B cell (primary cell): ENCODE data around the gene ZNF280A. TPM values are rescaled to one million over a fixed set of nuclear protein-coding genes. Genes with fewer than 3 reads are reported as not detected.

ENCODE experiments used
- ATAC-seq: fragments of 200-7000 bp; cut with Tn5 transposase; one replicate; pipeline ENCODE4 v1.10.0; 2021; ENCODE audit warnings: low read depth, mild to moderate bottlenecking, moderate number of reproducible peaks, moderate library complexity
- CTCF ChIA-PET: fragments of 350-600 bp; sonication (Branson Sonifier 250); formaldehyde crosslinking; loops from one replicate; lab custom pipeline; 2021; ENCODE audit warnings: antibody characterized with exemption, inconsistent platforms; lab: Charles Lee
- POLR2A ChIA-PET: fragments of 350-600 bp; sonication (Branson Sonifier 250); formaldehyde crosslinking; loops from one replicate; lab custom pipeline; 2021; ENCODE audit warnings: antibody characterized with exemption; lab: Charles Lee
- DNase-seq: peaks from one replicate; pipeline ENCODE4 v3.0.0; 2013
- H2AFZ ChIP-seq: 2 replicates; pipeline ENCODE4 v1.6.1; 2012; ENCODE audit warnings: mild to moderate bottlenecking, low read depth, low read length; ENCODE audit not compliant: insufficient read depth, poor library complexity, severe bottlenecking
- H3K27ac ChIP-seq, 2 donors: 1 replicate in 1 of 2; 2 replicates in 1 of 2; pipeline ENCODE4 v1.5.1; 2012 to 2013; ENCODE audit warnings: low read length in 2 of 2, mild to moderate bottlenecking in 2 of 2, moderate library complexity in 1 of 2
- H3K27me3 ChIP-seq, 4 experiments: fragments of 200-600 bp in 1 of 4; sonication (generic) in 1 of 4; replicated peaks in 1 of 4; 1 replicate in 2 of 4; 2 replicates in 2 of 4; pipeline versions ENCODE4 v1.6.1 to v1.7.0; 2013 to 2016; ENCODE audit warnings: low read length in 3 of 4, mild to moderate bottlenecking in 2 of 4, mixed read lengths in 1 of 4, moderate library complexity in 1 of 4; ENCODE audit not compliant: insufficient read depth in 4 of 4, control insufficient read depth in 3 of 4; ENCODE audit errors: control extremely low read depth in 1 of 4
- H3K36me3 ChIP-seq, 2 experiments: replicated peaks in 1 of 2; 1 replicate in 1 of 2; 2 replicates in 1 of 2; pipeline versions ENCODE4 v1.6.1 to v1.7.1; 2013; ENCODE audit warnings: low read length in 1 of 2; ENCODE audit not compliant: insufficient read depth in 2 of 2, control insufficient read depth in 1 of 2; ENCODE audit errors: control extremely low read depth in 1 of 2, extremely low read depth in 1 of 2
- H3K4me1 ChIP-seq, 2 donors: fragments of 200-600 bp in 1 of 2; sonication (generic) in 1 of 2; 1 replicate in 1 of 2; 2 replicates in 1 of 2; pipeline versions ENCODE4 v1.5.1 to v1.6.1; 2013 to 2017; ENCODE audit warnings: low read length in 2 of 2; ENCODE audit not compliant: control insufficient read depth in 2 of 2, insufficient read depth in 2 of 2
- H3K4me2 ChIP-seq: replicated peaks from 2 replicates; pipeline ENCODE3; 2012; ENCODE audit warnings: mild to moderate bottlenecking, low read depth, low read length; ENCODE audit not compliant: poor library complexity, severe bottlenecking
- H3K4me3 ChIP-seq, 5 experiments: fragments of 200-600 bp in 1 of 5; sonication (generic) in 1 of 5; 1 replicate in 3 of 5; 2 replicates in 2 of 5; pipeline versions ENCODE4 v1.5.1 to v1.7.0; 2011 to 2016; ENCODE audit warnings: low read length in 4 of 5, mild to moderate bottlenecking in 4 of 5, low read depth in 2 of 5, control low read depth in 1 of 5, moderate library complexity in 1 of 5; ENCODE audit not compliant: insufficient read depth in 1 of 5; ENCODE audit errors: control extremely low read depth in 1 of 5, extremely low read depth in 1 of 5
- H3K79me2 ChIP-seq: fragments of 200-600 bp; sonication (generic); one replicate; pipeline ENCODE4 v1.6.0; 2016; ENCODE audit warnings: low read length; ENCODE audit not compliant: control insufficient read depth, insufficient read depth
- H3K9ac ChIP-seq: fragments of 200-600 bp; sonication (generic); 2 replicates; pipeline ENCODE4 v1.6.1; 2017; ENCODE audit warnings: mild to moderate bottlenecking, low read length, moderate library complexity
- H3K9me3 ChIP-seq, 3 donors: one replicate each; pipeline versions ENCODE4 v1.6.1 to v1.7.1; 2013; ENCODE audit warnings: low read length in 2 of 3; ENCODE audit not compliant: control insufficient read depth in 2 of 3, insufficient read depth in 1 of 3; ENCODE audit errors: control extremely low read depth in 1 of 3
- H4K20me1 ChIP-seq: 2 replicates; pipeline ENCODE4 v1.6.0; 2012; ENCODE audit warnings: mild to moderate bottlenecking, low read length; ENCODE audit not compliant: insufficient read depth, control insufficient read depth, poor library complexity, severe bottlenecking
- H3K27ac Mint-ChIP-seq: one replicate; pipeline ENCODE4 v1.8.0; 2021; ENCODE audit warnings: mixed read lengths
- H3K27me3 Mint-ChIP-seq: one replicate; pipeline ENCODE4 v1.8.0; 2021; ENCODE audit warnings: mixed read lengths
- H3K4me1 Mint-ChIP-seq: one replicate; pipeline ENCODE4 v1.8.0; 2021; ENCODE audit warnings: mixed read lengths
- H3K4me3 Mint-ChIP-seq: one replicate; pipeline ENCODE4 v1.8.0; 2021; ENCODE audit warnings: mixed read lengths
- H3K9me3 Mint-ChIP-seq: one replicate; pipeline ENCODE4 v1.8.0; 2022; ENCODE audit warnings: mixed read lengths; ENCODE audit not compliant: insufficient read depth
- CTCF ChIP-seq: fragments of 200-600 bp; IDR thresholded peaks from one replicate; pipeline ENCODE4 v1.8.0; 2022; ENCODE audit warnings: antibody characterized with exemption, mild to moderate bottlenecking
- EZH2 ChIP-seq: IDR thresholded peaks from 2 replicates; pipeline ENCODE4 v1.6.1; 2012; ENCODE audit warnings: borderline replicate concordance, low read depth, mild to moderate bottlenecking, moderate library complexity, low read length; ENCODE audit not compliant: insufficient read depth, poor library complexity, severe bottlenecking
- WGBS: methylation state at CpG from one replicate; pipeline ENCODE4 v1.1.5; 2013; ENCODE audit warnings: missing lambda C conversion rate; ENCODE audit not compliant: insufficient coverage; 5-methylcytosine and 5-hydroxymethylcytosine counted together
- intact Hi-C: fragments of 100-400 bp; cut with micrococcal nuclease; formaldehyde crosslinking; loops from one replicate; pipeline ENCODE4 v1.10.0; 2022
- polyA plus RNA-seq: library from polyadenylated mRNA; depleted of rRNA; stranded (reverse); fragments of >200 nt; gene quantifications from 2 replicates; pipeline ENCODE4 v1.2.3, GENCODE V29; 2012
- total RNA-seq, 2 donors: library from RNA; stranded (reverse); fragments of 120-200 nt in 1 of 2; gene quantifications; 1 replicate in 1 of 2; 2 replicates in 1 of 2; pipeline versions ENCODE4 v1.2.3 to v1.2.4, GENCODE V29; 2013 to 2022

The ZNF280A gene
- total and polyA plus RNA-seq, 2 donors (not counting 1 experiment from before 2014, with no cell fraction given) = not detected

- ATAC-seq = no peak
- no peaks in the 10 kb centered on the region for H3K36me3 ChIP-seq
- no peak overlapping the region for H3K27ac ChIP-seq
- intact Hi-C loops = no loop called here
- Mint-ChIP-seq H3K9me3 (no peaks in the 10 kb centered on the region), H3K27me3 (no peaks in the 10 kb centered on the region), H3K4me1 (peaks cover 13% of the 10 kb centered on the region), H3K4me3 (no peak overlapping the region), H3K27ac (no peak overlapping the region)
- H3K4me3 ChIP-seq = no peak overlapping the region
- WGBS = 92% methylated on average over 9 of the region's 25 CpGs
- POLR2A ChIA-PET = no interaction called here
- no peaks in the 10 kb centered on the region for H3K27me3 ChIP-seq
- H4K20me1 ChIP-seq = no peaks in the 10 kb centered on the region
- TF ChIP-seq CTCF (no peak), EZH2 (no peak)
- H2AFZ ChIP-seq = no peak overlapping the region
- no peak for DNase-seq
- H3K4me1 ChIP-seq = peaks cover 8 to 10% of the 10 kb centered on the region in 2 donors
- CTCF ChIA-PET = no interaction called here
- H3K4me2 ChIP-seq = peak overlapping the region; percentile 55
- H3K9me3 ChIP-seq = peaks cover 0 to 17% (median 0%) of the 10 kb centered on the region in 3 donors
- no peaks in the 10 kb centered on the region for H3K79me2 ChIP-seq
- no peak overlapping the region for H3K9ac ChIP-seq
Measured at GRCh38 chr22:22558071-22558971, 38.3 kb upstream of the ZNF280A start.
